ENCODE results near the gene INO80D. TPM values are rescaled to one million over a fixed set of nuclear protein-coding genes. Genes with fewer than 3 reads are reported as not detected.
A peak's percentile ranks its signal among the peaks of the same experiment; 100 is the strongest.
"Not testable (repeated sequence)": the region's sequence is repeated elsewhere in the genome, so short reads cannot be mapped to it uniquely, and the experiment has no call there.

INO80D gene
- total RNA-seq, 1 donor from 2014 or later, result 18.1 TPM

GRCh38 chr2:206082298-206082843 lies 3.6 kb downstream of the INO80D start:
- Mint-ChIP-seq H3K4me3 (peak overlapping the region; percentile 27), H3K36me3 (ENCODE audit: low read depth) (no peaks in the 10 kb centered on the region), H3K4me1 (peaks cover 49% of the 10 kb centered on the region), H3K9me3 (no peaks in the 10 kb centered on the region), H3K27ac (ENCODE audit: unreplicated experiment) (no peak overlapping the region), H3K27me3 (ENCODE audit: low read depth) (no peaks in the 10 kb centered on the region)
- no peak for TF ChIP-seq CTCF (conservative IDR thresholded peaks at IDR 0.05)
- no peak for DNase-seq (ENCODE audit: low read depth, low spot score)

GRCh38 chr2:206080927-206081326 lies 5.0 kb downstream of the INO80D start:
- DNase-seq (ENCODE audit: low read depth, low spot score), result no peak
- no peak for TF ChIP-seq CTCF (conservative IDR thresholded peaks at IDR 0.05)
- Mint-ChIP-seq H3K27ac (ENCODE audit: unreplicated experiment) (no peak overlapping the region), H3K4me3 (peak overlapping the region; percentile 73), H3K27me3 (ENCODE audit: low read depth) (no peaks in the 10 kb centered on the region), H3K9me3 (no peaks in the 10 kb centered on the region), H3K4me1 (peaks cover 39% of the 10 kb centered on the region), H3K36me3 (ENCODE audit: low read depth) (no peaks in the 10 kb centered on the region)

GRCh38 chr2:206079699-206080465 lies 6.1 kb downstream of the INO80D start:
- H3K4me1 Mint-ChIP-seq, result peaks cover 38% of the 10 kb centered on the region
- no peaks in the 10 kb centered on the region for H3K9me3 Mint-ChIP-seq
- no peak for TF ChIP-seq CTCF (conservative IDR thresholded peaks at IDR 0.05)
- peak overlapping the region; percentile 5 for H3K4me3 Mint-ChIP-seq
- DNase-seq (ENCODE audit: low read depth, low spot score), result no peak
- no peaks in the 10 kb centered on the region for H3K36me3 Mint-ChIP-seq (ENCODE audit: low read depth)
- H3K27me3 Mint-ChIP-seq (ENCODE audit: low read depth), result no peaks in the 10 kb centered on the region
- H3K27ac Mint-ChIP-seq (ENCODE audit: unreplicated experiment), result peak overlapping the region; percentile 7

GRCh38 chr2:206077879-206078278 lies 8.1 kb downstream of the INO80D start:
- not testable (repeated sequence) for H3K9me3 Mint-ChIP-seq; H3K27ac Mint-ChIP-seq (ENCODE audit: unreplicated experiment); H3K36me3 Mint-ChIP-seq (ENCODE audit: low read depth); DNase-seq (ENCODE audit: low read depth, low spot score); H3K27me3 Mint-ChIP-seq (ENCODE audit: low read depth)
- peak overlapping the region; percentile 6 for H3K4me3 Mint-ChIP-seq
- H3K4me1 Mint-ChIP-seq, result peaks cover 22% of the 10 kb centered on the region

- no peak for DNase-seq (ENCODE audit: low read depth, low spot score)
- Mint-ChIP-seq H3K9me3 (no peaks in the 10 kb centered on the region), H3K27me3 (ENCODE audit: low read depth) (no peaks in the 10 kb centered on the region), H3K4me1 (peaks cover 19% of the 10 kb centered on the region), H3K4me3 (no peak overlapping the region), H3K36me3 (ENCODE audit: low read depth) (no peaks in the 10 kb centered on the region), H3K27ac (ENCODE audit: unreplicated experiment) (no peak overlapping the region)
- no peak for TF ChIP-seq CTCF (conservative IDR thresholded peaks at IDR 0.05)
These were observed 10.9 kb downstream of the INO80D start for GRCh38 chr2:206075113-206075512.

GRCh38 chr2:206071807-206072206 lies 14.2 kb downstream of the INO80D start:
- Mint-ChIP-seq H3K9me3 (no peaks in the 10 kb centered on the region), H3K27ac (ENCODE audit: unreplicated experiment) (no peak overlapping the region), H3K4me1 (peaks cover 3% of the 10 kb centered on the region), H3K36me3 (ENCODE audit: low read depth) (no peaks in the 10 kb centered on the region), H3K4me3 (no peak overlapping the region), H3K27me3 (ENCODE audit: low read depth) (no peaks in the 10 kb centered on the region)
- no peak for DNase-seq (ENCODE audit: low read depth, low spot score)
- TF ChIP-seq CTCF (conservative IDR thresholded peaks at IDR 0.05), result no peak

Data from neural crest cell (in vitro differentiated cells).